ENCODE data around the gene CYBRD1. TPM values are rescaled to one million over a fixed set of nuclear protein-coding genes. Genes with fewer than 3 reads are reported as not detected.

CYBRD1 gene
- total RNA-seq, 1 donor from 2014 or later = 0.33 TPM

DNA sequence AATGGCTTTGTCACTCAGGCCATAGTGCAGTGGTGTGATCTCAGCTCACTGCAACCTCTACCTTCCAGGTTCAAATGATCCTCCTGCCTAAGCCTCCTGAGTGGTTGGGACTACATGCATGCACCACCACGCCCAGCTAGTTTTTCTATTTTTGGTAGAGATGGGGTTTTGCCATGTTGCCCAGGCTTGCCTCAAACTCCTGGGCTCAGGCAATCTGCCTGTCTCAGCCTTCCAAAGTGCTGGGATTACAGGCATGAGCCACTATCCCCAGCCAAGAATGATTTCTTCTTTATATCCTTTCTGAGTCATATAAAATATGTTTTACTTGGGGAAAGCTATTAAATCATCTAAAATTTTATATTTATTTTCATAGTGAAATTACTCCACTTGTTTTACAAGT is 61.3 kb downstream of the CYBRD1 start:
- TF ChIP-seq, protein P1, sequence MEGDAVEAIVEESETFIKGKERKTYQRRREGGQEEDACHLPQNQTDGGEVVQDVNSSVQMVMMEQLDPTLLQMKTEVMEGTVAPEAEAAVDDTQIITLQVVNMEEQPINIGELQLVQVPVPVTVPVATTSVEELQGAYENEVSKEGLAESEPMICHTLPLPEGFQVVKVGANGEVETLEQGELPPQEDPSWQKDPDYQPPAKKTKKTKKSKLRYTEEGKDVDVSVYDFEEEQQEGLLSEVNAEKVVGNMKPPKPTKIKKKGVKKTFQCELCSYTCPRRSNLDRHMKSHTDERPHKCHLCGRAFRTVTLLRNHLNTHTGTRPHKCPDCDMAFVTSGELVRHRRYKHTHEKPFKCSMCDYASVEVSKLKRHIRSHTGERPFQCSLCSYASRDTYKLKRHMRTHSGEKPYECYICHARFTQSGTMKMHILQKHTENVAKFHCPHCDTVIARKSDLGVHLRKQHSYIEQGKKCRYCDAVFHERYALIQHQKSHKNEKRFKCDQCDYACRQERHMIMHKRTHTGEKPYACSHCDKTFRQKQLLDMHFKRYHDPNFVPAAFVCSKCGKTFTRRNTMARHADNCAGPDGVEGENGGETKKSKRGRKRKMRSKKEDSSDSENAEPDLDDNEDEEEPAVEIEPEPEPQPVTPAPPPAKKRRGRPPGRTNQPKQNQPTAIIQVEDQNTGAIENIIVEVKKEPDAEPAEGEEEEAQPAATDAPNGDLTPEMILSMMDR (IDR thresholded peaks at IDR 0.05) = no peak
- Mint-ChIP-seq H3K36me3 (ENCODE audit: low read depth) (no peaks in the 10 kb centered on the region), H3K27me3 (peaks cover 15% of the 10 kb centered on the region), H3K27ac (no peak overlapping the region), H3K4me1 (no peaks in the 10 kb centered on the region), H3K4me3 (no peak overlapping the region), H3K9me3 (no peaks in the 10 kb centered on the region)
- ChIA-PET CTCF (no interaction called here), POLR2A (no interaction called here)
- DNase-seq (no peak), ATAC-seq (ENCODE audit: low read depth) (no peak)
- intact Hi-C loops (cut with micrococcal nuclease) = no loop called here

DNA sequence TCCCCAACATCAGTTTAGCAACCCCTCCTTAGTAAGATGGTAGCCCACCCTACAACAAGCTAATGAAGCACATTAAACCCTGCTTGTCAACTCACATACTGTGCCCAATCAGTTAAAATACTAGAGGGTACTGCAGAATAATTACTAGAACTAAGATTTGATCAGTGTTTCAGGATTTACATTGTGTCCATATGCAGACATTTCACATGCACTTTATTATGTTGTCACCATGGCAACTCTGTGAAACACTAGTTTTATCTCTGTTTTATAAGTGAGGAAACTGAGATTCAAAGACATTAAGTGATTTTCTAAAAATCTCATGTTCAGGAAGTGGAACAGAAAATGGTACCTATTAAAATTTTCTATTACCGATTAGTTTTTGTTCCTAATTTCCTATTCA is 61.7 kb downstream of the CYBRD1 start:
- Mint-ChIP-seq H3K27ac (no peak overlapping the region), H3K36me3 (ENCODE audit: low read depth) (no peaks in the 10 kb centered on the region), H3K9me3 (no peaks in the 10 kb centered on the region), H3K4me3 (no peak overlapping the region), H3K4me1 (no peaks in the 10 kb centered on the region), H3K27me3 (peaks cover 15% of the 10 kb centered on the region)
- ATAC-seq (ENCODE audit: low read depth) = no peak
- TF ChIP-seq, protein P1 (IDR thresholded peaks at IDR 0.05) = no peak
- CTCF ChIA-PET = no interaction called here
- POLR2A ChIA-PET = no interaction called here
- DNase-seq = no peak
- intact Hi-C loops (cut with micrococcal nuclease) = no loop called here

DNA sequence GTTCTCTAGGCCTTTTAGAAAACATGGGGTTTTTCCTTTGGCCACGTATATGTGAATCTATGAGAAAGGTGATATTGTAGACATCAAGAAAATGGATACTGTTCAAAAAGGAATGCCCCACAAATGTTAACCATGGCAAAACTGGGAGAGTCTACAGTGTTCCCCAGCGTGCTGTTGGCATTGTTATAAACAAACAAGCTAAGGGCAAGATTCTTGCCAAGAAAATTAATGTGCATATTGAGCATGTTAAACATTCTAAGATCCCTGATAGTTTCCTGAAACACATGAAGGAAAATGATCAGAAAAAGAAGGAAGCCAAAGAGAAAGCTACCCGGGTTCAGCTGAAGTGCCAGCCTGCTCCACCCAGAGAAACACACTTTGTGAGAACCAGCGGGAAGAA is 64.9 kb downstream of the CYBRD1 start:
- DNase-seq = no peak
- H3K4me3 Mint-ChIP-seq = no peak overlapping the region
- CTCF ChIA-PET = interaction anchor here (1.6 kb wide), 1 partner anchor 12 kb away, joined by 4 read pairs; no protein-coding TSS in a partner anchor
- no peak for ATAC-seq (ENCODE audit: low read depth)
- POLR2A ChIA-PET = no interaction called here
- no peaks in the 10 kb centered on the region for H3K4me1 Mint-ChIP-seq
- no peaks in the 10 kb centered on the region for H3K36me3 Mint-ChIP-seq (ENCODE audit: low read depth)
- no peak overlapping the region for H3K27ac Mint-ChIP-seq
- H3K27me3 Mint-ChIP-seq = peaks cover 17% of the 10 kb centered on the region
- intact Hi-C loops (cut with micrococcal nuclease) = no loop called here
- peaks cover 2% of the 10 kb centered on the region for H3K9me3 Mint-ChIP-seq
- TF ChIP-seq, protein P1 (IDR thresholded peaks at IDR 0.05) = no peak

DNA sequence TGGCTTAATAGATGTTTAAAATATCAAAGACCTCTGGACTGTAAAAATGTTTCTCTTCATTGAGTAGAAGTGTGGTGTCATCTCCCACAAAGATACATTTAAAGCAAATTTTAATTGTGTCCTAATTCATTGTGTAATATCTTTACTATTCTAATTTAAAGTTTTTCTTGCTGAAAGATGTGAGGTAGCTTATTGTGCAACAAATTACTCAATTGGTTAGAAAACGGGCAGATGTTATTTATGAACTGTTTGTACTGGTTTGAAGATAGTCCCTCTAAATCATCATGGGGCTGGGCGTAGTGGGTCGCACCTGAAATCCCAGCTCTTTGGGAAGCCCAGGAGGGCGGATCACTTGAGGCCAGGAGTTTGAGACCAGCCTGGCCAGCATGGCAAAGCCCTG is 65.3 kb downstream of the CYBRD1 start:
- Mint-ChIP-seq H3K27ac (no peak overlapping the region), H3K4me1 (no peaks in the 10 kb centered on the region), H3K4me3 (no peak overlapping the region), H3K36me3 (ENCODE audit: low read depth) (no peaks in the 10 kb centered on the region), H3K27me3 (peaks cover 15% of the 10 kb centered on the region), H3K9me3 (peaks cover 2% of the 10 kb centered on the region)
- intact Hi-C loops (cut with micrococcal nuclease) = no loop called here
- ChIA-PET CTCF (interaction anchor here (1.6 kb wide), 1 partner anchor 11 kb away, joined by 4 read pairs; no protein-coding TSS in a partner anchor), POLR2A (no interaction called here)
- TF ChIP-seq, protein P1 (IDR thresholded peaks at IDR 0.05) = no peak
- ATAC-seq (ENCODE audit: low read depth) = no peak
- DNase-seq = no peak

DNA sequence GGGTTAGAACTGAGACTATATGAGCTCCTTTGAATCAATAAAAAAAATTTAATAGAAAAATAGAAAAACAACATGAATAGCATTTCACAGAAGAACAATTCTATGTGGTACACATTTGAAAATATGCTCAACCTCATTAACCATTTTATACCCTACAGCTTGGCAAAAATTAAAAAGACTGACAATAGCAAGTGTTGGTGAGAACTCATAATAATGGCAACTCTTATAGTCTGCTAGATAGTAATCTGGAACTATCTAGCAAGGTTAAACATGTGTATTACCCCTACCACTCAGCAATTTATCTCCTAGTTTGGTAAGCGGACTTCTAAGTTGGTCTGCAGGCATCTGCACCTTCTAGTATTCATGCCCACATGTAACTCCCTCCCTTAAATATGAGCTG is 67.8 kb downstream of the CYBRD1 start:
- no peak overlapping the region for H3K4me3 Mint-ChIP-seq
- H3K9me3 Mint-ChIP-seq = peaks cover 2% of the 10 kb centered on the region
- ChIA-PET CTCF (interaction anchor here (1.8 kb wide), 1 partner anchor 9 kb away, joined by 9 read pairs; no protein-coding TSS in a partner anchor), POLR2A (no interaction called here)
- TF ChIP-seq, protein P1 (IDR thresholded peaks at IDR 0.05) = no peak
- H3K4me1 Mint-ChIP-seq = no peaks in the 10 kb centered on the region
- DNase-seq (no peak), ATAC-seq (ENCODE audit: low read depth) (no peak)
- no peak overlapping the region for H3K27ac Mint-ChIP-seq
- peaks cover 10% of the 10 kb centered on the region for H3K27me3 Mint-ChIP-seq
- no peaks in the 10 kb centered on the region for H3K36me3 Mint-ChIP-seq (ENCODE audit: low read depth)
- intact Hi-C loops (cut with micrococcal nuclease) = loop anchor here (10.0 kb wide), 1 partner anchor 205 kb away; no protein-coding TSS in a partner anchor
